Measurements from ENCODE around the gene SCNN1A.

The SCNN1A gene

DNA sequence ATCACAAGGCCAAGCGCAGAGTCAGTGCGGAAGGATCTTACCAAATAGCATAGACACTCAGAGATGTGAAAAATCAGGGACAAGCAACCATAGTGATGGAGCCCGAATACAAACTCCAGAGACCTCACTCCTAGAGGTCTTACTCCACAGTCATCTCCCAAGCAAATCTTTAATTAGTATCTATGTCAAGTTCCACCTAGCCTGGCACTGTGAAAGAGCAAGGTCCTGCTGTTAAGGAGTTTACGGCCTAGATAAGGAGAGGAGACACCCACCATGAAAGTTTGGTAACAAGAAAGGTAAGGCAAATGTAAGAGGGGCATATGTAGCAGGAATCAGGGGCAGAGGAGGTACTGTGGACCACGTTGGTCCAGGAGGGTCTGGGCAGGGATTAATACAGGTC lies 72.3 kb downstream of the SCNN1A start:
- no peak for DNase-seq (ENCODE audit: low read depth, low spot score)
- no peak overlapping the region for H3K4me3 ChIP-seq (ENCODE audit: low read depth, low read length)
- TF ChIP-seq, protein P1, sequence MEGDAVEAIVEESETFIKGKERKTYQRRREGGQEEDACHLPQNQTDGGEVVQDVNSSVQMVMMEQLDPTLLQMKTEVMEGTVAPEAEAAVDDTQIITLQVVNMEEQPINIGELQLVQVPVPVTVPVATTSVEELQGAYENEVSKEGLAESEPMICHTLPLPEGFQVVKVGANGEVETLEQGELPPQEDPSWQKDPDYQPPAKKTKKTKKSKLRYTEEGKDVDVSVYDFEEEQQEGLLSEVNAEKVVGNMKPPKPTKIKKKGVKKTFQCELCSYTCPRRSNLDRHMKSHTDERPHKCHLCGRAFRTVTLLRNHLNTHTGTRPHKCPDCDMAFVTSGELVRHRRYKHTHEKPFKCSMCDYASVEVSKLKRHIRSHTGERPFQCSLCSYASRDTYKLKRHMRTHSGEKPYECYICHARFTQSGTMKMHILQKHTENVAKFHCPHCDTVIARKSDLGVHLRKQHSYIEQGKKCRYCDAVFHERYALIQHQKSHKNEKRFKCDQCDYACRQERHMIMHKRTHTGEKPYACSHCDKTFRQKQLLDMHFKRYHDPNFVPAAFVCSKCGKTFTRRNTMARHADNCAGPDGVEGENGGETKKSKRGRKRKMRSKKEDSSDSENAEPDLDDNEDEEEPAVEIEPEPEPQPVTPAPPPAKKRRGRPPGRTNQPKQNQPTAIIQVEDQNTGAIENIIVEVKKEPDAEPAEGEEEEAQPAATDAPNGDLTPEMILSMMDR (IDR thresholded peaks at IDR 0.05; ENCODE audit: insufficient read depth, low read length, missing control alignments) = no peak
- ChIA-PET POLR2A (no interaction called here), CTCF (interaction anchor here (0.8 to 1.2 kb wide), 2 partner anchors 20 to 315 kb away, joined by 3 to 4 read pairs; no protein-coding TSS in a partner anchor)

DNA sequence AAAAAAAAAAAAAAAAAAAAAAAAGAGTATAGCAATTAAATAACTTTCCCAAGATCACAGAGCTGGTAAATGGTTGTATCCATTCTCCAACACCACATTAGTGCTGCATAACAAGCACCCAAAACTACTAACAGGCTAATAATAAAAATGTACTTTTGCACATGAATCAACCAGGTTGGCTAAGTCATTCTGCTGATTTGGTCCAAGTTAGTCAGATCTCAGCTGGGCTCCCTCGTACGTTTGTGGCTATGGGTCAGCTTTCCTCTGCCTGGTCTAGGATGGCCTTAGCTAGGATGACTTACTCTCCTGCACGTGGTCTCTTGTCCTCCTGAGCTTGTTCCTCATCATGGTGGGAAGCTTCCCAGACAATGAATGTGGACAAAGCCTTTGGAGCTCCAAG lies 72.7 kb downstream of the SCNN1A start:
- TF ChIP-seq, protein P1 (IDR thresholded peaks at IDR 0.05; ENCODE audit: insufficient read depth, low read length, missing control alignments) = no peak
- no peak for DNase-seq (ENCODE audit: low read depth, low spot score)
- POLR2A ChIA-PET = no interaction called here
- CTCF ChIA-PET = interaction anchor here (0.8 to 1.2 kb wide), 4 partner anchors 18 to 314 kb away, joined by 3 to 4 read pairs (median 3); no protein-coding TSS in a partner anchor
- no peak overlapping the region for H3K4me3 ChIP-seq (ENCODE audit: low read depth, low read length)

DNA sequence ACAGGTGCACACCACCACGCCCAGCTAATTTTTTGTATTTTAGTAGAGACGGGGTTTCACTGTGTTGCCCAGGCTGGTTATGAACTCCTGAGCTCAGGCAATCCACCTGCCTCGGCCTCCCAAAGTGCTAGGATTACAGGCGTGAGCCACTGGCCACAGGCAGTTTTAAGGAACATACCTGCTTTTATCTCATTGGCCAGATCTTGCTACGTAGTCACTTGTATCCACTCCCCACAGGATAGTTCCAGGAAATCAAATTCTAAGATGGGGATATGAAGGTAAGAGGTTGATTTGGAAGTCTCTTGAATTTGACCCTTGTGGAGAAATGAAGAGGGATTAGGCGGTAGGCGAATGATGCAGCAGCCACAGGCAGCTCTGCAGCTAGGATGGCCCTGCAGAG lies 73.6 kb downstream of the SCNN1A start:
- POLR2A ChIA-PET = no interaction called here
- CTCF ChIA-PET = interaction anchor here (1.1 to 1.2 kb wide), 4 partner anchors 17 to 313 kb away, joined by 3 to 4 read pairs (median 3); no protein-coding TSS in a partner anchor
- TF ChIP-seq, protein P1 (IDR thresholded peaks at IDR 0.05; ENCODE audit: insufficient read depth, low read length, missing control alignments) = no peak
- no peak overlapping the region for H3K4me3 ChIP-seq (ENCODE audit: low read depth, low read length)
- DNase-seq (ENCODE audit: low read depth, low spot score) = no peak

DNA sequence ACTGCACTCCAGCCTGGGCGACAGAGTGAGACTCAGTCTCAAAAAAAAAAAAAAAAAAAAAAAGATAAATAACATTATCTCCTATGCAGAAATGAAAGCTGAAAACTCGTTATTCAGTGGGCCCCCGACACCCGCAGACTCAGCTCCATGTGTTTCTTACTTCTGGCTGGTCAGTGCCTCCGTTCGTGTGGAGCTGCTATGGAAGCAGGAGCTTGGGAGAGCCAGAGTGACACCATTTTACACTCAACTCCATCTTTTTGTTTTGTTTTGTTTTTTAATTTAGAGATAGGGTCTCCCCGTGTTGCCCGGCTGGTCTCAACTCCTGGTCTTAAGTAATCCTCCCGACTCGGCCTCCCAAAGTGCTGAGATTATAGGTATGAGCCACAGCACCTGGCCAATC lies 78.2 kb downstream of the SCNN1A start:
- CTCF ChIA-PET = no interaction called here
- TF ChIP-seq, protein P1 (IDR thresholded peaks at IDR 0.05; ENCODE audit: insufficient read depth, low read length, missing control alignments) = no peak
- DNase-seq (ENCODE audit: low read depth, low spot score) = no peak
- H3K4me3 ChIP-seq (ENCODE audit: low read depth, low read length) = no peak overlapping the region
- POLR2A ChIA-PET = no interaction called here
